GM19455 (cell line): ENCODE measurements around the gene NCOR2.

ENCODE experiments used
- ATAC-seq: cut with Tn5 transposase; IDR thresholded peaks from one replicate; pipeline ENCODE4 v1.9.1; 2021; ENCODE audit not compliant: unreplicated experiment

NCOR2 gene

DNA sequence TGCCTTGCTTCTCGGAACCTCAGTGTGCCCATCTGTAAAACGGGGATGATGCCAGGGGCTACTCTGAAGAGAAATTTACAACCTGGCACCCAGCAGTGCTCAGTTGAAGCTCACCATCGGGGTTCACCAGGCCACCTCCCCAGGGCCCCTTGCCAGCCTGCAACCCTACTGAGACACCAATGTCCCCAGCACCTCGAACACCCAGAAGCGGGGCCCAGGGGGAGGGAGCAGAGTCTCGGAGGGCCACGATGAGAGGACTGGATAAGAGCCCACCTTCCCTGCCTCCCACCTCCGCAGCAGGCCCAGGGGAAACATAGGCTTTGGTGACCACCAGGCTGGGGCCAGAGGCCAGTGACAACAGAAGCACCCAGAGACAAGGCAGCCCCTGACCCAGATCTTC, 22.4 kb downstream of the NCOR2 start:
- ATAC-seq: no peak

DNA sequence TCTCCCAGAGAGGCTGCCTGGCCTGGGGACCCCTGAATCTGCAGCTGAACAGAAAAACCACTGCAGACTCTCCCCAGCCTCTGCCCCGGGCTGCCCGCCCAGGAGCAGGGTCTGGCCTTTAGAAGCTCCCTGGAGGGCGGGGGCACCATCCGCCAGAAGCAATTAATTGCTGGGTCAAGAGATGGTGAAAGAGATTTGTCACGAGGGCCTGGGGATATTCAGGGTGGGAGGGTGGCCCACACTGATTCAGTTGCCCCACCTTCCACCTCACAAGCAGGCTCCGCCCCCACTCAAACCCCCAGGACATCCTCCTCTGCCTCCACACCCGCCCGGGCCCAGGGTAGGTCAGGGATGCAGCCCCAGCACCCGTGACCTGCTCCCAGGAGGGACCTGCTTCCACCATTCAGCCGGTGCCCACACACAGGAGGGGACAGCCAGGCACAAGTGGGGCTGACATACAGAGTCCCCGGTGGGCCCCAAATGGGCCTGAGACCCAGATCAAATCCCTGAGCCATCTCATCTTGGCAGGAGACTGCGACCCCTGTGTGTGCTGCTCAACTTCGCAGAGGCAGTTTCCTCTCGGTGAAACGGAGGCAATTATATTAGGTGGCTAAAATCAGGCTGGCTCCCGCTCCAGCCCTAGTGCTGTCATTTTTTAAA, 23.0 kb downstream of the NCOR2 start:
- ATAC-seq: no peak

DNA sequence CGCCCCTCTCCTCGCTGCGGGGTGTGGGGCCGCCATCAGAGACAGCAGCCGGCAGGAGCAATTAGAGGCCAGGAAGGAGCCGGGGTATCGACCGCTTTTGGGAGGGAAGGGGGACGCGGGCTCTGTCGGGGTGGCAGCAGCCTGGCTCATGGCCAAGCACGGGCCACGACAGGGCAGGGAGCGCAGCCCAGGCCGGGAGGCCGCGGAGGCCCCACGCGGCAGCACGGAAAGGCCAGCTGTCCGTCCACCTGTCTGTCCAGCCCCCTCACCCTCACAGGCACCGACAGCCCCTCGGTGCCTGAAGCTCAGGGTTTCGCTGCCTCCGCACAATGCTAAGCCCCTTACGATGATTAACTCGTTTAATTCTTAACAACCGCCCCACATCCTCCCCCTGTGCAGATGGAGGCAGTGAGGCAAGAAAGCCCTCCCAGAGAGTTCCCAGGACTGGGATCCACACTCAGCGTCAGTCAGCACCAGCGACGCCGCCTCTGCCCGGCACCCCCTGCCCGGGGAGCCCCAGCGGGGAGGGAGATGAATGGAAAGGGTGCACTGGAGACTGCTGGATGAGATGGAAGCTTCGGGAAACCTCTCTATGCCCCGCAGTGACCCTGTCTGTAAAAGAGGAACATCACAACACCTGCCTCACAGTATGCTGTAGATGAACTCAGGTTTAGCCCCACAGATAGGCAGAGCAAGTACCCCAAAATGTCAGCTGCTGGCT, 23.7 kb downstream of the NCOR2 start:
- no peak for ATAC-seq

DNA sequence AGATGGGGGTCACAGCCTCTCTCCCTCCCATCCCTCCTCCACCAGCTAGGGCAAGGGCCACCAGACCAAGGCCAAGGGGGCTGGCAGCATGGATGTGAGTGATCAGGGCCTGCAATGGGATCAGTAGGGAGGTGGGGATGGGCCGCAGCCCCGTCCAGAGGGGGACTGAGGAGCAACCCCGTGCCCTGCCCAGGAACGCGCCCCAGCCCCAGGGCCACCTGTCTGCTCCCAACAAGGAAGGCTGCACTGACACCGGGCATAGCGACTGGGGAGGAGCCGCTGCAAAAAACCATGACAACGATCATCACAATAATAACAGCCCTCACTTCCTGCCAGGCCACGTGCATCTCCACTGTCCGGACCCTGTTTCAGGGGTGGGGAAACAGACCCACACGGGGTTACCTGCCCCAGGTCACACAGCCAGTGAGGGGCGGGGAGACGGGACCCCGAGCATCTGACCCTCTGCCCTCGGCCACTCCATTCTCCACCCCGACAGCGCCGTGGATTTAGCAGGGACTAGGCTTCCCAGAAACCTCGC, 24.3 kb downstream of the NCOR2 start:
- ATAC-seq: no peak

DNA sequence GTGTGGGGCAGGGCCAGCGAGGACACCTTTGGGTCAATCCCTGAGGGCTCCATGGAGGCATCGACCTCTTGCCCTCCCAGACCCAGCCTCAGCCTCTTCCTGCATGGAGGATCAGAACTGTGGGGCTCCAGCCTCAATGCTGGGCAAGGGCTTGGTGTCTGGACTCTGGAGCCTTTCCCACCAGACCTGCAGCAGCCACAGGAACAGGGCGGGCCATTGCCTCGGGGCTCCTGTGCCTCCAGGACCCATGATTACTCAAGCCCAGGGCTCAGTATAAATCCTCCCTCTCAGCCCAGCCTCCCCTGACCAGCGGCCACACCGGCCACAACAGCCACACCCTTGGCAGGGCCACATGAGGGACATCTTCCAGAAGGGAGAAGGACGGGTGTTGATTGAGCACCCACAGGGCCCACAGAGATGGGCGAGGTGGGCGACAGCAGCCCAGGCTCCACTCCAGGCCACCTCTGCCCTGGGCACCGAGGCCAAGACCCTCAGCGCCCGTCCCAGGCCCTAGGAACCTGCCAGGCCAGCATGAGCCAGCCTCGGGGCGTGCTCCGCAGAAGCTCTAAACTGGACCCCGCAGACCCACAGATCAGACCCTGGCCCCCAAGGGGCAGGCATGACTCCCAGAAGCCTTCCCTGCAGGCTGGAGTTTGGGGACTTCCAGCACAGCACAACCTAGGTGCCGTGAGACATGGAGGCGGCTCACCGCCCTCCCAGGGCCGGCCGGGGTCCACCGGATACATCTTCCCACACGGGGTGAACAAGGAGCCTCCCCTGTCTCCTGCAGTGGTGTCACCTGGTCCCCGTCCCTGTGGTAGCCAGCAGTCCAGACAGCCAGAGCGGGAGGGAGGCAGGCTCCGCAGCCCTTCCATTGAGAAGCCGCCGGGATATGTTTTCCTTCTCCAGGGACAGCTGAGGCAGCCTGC, 25.1 kb downstream of the NCOR2 start:
- ATAC-seq: no peak

DNA sequence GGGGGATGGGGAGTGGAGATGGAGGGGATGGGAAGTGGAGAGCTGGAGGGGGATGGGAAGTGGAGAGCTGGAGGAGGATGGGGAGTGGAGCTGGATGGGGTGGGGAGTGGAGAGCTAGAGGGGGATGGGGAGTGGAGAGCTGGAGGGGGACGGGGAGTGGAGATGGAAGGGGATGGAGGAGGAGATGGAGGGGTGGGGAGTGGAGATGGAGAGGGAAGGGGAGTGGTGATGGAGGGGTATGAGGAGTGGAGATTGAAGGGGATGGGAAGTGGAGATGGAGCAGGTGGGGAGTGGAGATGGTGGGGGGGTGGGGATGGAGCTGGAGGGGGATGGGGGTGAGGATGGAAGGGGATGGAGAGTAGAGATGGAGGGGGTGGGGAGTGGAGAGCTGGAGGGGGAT, 26.1 kb downstream of the NCOR2 start:
- ATAC-seq: no peak

DNA sequence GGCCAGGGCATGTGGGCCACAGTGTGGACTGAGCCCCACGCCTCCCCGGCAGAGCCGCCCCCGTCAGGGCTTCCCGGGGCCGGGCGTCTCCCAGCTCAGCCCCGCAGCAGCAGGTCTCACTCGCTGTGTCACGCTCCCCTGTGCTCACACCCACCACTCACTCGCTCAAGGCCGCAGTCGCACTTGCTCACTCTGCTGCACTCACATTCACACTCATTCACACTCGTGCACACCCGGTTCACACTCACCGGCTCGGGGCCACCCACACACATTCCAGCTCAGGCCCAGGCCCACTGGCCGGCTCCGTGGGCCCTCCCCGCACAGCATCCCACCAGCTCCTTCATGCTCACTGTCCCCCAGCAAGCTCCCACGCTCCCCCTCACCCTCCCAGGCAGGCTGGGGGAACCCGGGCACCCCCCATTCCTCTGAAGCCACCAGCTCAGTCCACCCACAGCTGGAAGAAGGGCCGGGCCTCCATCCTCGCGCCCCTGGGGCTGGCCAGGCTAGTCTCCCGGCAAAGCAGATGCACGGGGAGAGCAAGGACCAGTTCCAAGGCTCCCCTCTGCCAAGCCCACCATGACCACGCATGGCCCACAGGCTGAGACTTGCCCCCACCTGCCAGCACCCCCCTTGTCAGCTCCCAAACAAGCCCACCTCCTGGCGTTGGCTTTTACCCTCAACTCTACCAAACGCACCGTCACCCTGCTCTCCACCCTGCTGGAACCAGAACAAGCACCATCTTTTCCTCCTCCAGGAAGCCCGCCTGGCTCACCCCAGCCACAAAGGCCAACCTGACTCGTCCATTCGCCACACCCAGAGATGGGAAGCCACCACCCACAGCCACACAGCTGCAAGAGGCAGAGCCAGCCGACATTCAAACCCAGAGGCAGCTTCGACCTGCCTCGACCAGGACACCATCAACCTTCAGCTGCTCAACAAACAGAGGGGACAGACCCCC, 28.0 kb downstream of the NCOR2 start:
- ATAC-seq: no peak

DNA sequence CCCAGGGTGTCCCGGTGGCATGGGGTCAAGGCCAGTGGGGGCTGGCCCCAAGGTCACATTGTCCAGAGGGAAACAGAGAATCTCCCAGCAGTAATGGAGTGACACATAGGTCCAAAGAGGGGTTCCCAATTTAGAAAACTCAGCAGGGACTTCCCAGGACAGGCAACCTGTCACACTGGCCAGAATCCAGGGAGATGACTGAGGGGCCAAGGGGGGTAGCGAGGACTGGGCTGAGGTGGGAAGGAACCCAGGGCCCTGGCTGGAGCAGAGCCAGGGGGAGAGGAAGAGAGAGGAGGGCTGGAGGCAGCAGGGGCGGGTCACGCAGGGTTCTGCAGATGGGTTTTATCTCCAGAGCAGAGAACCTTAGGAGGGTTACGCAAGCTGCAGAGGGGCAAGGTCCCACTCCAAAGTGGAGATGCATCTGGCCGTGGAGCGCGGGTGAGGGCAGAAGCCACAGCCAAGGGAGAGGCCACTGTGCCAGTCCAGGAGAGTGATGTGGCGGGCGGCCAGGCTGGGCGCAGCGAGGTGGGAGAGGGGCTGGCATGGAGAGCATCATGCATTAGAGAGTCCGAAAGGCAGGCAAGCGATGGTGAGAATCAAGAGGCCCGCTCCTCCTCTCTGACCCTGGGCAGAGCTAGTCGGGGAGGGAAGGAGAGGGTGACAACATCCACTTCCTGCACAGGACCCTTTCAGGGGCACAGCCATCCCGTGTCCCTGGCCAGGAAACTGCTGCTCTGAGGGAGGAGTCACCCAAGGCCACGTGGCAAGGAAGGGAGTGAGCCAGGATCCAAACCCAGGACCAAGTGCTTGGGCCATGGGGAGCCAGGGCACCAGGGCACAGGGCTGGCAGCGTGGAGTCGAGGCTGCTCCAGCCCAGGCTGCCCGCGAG, 29.0 kb downstream of the NCOR2 start:
- ATAC-seq: no peak

DNA sequence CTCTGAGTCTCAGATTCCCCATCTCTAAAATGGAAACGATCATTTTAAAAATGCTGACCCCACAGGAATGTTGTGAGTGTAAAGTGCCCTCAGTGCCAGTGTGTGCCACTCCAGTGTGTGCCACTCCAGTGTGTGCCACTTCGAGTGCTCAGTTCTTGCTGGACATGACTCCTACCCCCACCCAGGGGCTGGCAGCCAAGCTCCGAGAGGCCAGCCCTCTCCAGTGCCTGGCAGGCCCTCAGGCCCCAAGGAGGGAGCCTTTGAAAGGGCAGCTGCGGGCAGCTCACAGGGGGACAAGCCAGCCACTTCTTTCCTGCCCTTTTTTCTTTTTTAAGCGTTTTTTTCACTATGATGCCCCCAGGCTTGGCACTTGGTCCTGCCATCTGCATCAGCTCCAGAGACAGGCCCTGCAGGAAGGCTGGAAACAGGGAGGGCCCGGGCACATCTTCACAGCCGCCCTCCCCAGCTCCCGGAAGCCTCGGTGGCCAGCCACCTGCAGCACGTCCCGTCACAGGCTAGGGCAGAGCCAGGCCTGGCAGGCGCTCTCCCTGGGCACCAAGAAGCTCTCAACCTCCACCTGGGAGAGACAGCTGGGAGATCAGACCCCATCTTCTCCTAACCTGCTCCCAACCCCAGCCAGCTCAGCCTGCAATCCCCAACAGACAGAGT, 29.8 kb downstream of the NCOR2 start:
- no peak for ATAC-seq

DNA sequence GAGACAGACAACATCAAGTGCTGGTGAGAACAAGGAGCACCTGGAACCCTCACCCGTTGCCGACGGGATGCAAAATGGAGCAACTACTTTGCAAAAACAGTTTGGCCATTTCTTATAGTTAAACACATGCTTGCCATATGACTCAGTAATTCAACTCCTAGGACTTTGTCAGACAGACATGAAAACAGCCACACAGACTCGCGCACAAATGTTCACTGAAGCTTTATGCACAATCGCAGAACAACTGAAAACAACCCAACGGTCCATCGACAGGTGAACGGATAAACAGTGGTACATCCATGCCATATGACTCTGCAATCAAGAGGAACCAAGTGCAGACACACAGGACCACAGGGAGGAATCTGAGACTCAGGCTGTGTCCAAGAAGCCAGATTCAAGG, 30.8 kb downstream of the NCOR2 start:
- no peak for ATAC-seq

DNA sequence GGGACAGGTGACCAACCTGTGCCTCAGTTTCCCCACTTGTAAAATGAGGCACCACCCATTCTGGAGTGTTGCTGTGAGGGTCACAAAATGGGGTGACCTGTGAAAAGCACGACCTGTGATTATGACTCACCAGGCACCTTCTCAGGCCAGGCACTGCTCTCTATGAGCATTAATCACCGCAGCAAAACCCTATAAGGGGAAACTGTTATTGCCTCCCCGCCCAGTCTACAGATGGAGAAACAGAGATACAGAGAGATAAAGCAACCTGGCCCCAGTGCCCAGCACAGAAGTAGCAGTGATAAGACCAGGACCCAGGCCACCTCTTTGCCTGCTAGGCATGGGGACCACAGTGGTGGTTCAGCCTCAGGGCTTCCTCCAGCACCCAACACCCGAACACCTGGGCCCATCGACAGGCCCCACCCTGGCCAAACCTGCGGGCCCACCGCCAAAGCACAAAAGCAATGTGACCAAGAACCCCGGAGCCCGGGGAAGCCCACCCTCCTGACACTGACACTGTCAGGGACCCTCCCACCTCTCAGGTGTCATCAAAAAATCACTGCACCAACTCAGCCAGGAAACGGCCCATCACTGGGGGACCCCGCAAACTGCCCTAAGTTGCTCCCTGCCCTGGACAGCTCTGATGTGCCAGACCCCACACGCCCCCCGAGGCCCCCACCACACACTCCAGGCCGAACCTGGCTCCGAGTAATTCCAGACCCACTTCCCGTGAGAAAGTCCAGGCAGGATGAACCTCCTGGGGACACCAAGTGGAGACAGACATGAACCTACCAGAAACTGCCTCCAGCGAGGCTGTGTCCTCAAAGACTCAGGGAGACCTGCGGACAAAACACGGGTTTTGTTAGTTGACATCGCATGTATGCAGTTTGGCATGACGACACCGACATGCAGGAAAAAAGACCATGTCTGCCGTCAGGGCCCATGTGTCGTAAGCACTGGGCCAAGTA, 32.4 kb downstream of the NCOR2 start:
- ATAC-seq: no peak

DNA sequence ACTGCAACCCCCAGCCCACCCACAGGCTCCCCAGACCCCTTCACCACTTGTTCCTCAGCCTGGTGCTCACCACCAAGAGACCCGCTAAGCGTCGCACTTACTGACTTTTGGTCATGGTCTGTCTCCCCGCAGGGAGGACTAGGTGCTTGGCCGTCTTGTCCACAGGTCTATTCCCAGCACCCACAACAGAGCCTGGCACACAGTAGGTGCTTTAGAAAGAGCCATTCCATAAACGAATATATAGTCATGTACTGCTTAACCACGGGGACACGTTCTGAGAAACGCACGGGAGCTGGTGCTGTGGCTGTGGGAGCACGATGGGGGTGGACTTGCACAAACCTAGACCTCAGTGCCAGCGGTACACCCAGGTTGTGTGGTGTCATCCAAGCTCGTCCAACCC, 34.0 kb downstream of the NCOR2 start:
- no peak for ATAC-seq

DNA sequence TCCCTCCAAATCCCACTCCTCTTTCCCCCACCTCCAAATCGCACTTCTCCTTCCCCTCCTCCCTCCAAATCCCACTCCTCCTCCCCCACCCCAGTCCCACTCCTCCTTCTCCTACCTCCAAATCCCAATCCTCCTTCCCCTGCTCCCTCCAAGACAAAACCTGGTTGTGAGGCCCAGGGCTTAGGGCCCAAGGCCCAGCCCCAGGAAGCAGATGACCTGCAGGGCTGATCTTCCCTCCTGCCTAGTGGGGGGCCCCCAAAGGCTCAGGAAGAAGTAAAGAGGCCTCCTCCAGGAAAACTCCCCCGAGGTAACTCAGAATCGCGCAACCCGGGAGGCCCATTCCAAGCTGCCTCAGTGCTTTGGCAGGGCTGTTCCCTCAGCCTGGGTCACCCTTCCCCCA, 34.4 kb downstream of the NCOR2 start:
- ATAC-seq: no peak

DNA sequence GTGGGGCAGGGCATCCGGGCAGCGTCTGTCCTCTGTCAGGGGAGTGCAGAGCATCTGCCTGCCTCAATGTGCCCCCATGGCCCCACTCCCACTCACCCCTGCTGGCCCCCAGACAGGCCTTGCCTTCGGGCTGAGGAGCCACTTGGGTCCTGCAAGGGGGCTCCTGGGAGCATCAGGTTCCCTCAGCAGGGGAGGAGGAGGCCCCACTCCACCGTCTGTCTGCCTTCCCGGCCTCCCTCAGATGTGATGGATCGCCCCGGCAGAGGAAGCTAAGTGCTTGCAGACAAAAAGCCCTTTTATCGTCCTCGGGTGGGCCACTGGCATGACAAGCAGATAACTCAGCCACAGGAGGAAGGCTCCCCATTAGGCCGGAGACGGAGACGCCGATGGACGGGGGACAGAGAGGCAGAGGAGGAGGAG, 35.1 kb downstream of the NCOR2 start:
- ATAC-seq: no peak

DNA sequence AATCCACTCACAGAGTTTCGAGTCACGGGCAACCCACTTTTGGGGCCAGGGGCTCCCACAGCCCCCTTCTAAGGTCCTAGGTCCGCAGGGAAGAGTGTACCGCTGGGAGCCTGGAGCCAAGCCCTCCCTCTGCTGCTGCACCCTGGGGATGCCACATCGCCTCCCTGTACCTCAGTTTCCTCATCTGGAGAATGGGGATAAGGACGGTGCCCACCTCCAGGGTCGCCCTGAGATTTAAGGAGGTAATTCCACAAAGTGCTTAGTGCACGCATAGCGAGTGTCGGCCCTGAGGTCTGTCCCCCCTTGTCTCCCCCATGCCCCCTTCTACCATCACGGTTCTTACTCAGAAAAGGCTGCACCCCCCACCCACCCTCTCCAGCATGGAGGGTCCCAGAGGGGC, 35.5 kb downstream of the NCOR2 start:
- no peak for ATAC-seq

DNA sequence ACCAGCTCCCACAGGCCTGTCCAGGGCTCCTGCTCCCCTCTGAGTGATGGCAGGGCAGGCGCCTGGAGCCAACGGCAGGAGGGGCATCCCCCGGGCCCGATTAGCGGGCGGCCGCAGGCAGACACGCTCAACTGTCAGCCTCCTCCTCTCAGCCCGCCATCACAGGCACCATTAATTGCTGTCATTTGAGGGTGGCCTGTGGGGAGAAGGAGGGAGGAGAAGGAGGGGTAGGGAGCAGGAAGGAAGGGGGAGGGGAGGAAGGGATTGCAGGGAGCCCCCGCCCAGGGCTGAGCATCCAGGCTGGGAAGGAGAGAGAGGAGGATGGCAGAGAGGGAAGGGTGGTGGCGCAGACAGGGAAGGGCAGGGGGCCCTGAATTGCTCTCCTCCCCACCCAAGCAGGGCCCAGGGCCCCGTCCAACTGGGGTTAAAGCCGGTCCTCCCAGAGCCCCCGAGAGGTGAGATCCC, 36.1 kb downstream of the NCOR2 start:
- ATAC-seq: no peak

DNA sequence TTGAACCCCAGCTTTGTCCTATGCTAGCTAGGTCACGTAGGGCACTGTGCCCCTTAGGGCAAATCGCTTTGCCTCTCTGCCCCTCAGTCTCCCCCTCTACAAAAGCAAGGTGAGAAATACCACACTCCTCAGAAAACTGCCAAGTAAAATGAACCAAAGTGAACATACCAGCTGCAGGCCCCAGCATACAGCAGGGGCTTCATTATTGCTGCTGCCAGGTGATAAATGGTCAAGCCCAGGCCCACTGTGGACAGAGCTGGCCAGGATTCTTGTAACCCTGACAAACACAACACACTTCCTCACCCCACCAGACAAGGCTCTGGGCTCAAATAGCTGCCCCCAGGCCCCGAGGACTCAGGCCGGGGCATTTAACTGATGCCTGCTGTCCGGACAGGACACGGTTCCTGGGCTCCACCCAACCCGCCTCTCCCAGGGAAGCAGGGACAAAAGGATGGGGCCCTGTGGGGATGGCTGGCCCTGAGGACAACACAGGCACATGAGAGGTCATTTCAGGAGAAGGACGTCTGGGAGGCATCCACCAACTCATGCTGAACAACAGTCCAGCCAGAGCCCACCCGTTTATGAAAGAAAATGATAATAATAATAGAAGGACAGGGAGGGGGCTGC, 36.7 kb downstream of the NCOR2 start:
- no peak for ATAC-seq
